SK-N-SH treated with all-trans-retinoic acid at 6 μM for 48 hours (cell line): ENCODE data around the gene CRABP2.

Experiments
- ARNTL ChIP-seq: fragments of 450-650 bp; formaldehyde crosslinking; IDR thresholded peaks from 2 replicates; pipeline ENCODE4 v1.5.0; 2020; ENCODE audit warnings: low read depth, mild to moderate bottlenecking, moderate library complexity, borderline replicate concordance
- CSDC2 ChIP-seq: fragments of 250-450 bp; sonication (Bioruptor Pico); IDR thresholded peaks from 2 replicates; pipeline ENCODE4 v1.5.0; 2020; ENCODE audit warnings: mild to moderate bottlenecking, moderate library complexity
- CSRNP3 ChIP-seq: fragments of 250-450 bp; sonication (Bioruptor Pico); IDR thresholded peaks from 2 replicates; pipeline ENCODE4 v1.5.1; 2021; ENCODE audit warnings: mild to moderate bottlenecking, moderate library complexity
- ISL1 ChIP-seq: fragments of 250-450 bp; sonication (Bioruptor Pico); IDR thresholded peaks from 2 replicates; pipeline ENCODE4 v2.1.2; 2022; ENCODE audit warnings: mild to moderate bottlenecking, moderate library complexity
- PATZ1 ChIP-seq: fragments of 250-450 bp; sonication (Bioruptor Pico); IDR thresholded peaks from 2 replicates; pipeline ENCODE4 v1.8.0; 2020; ENCODE audit warnings: mild to moderate bottlenecking, moderate library complexity, borderline replicate concordance
- RARB ChIP-seq: fragments of 250-450 bp; sonication (Bioruptor Pico); IDR thresholded peaks from 2 replicates; pipeline ENCODE4 v1.8.0; 2021; ENCODE audit warnings: mild to moderate bottlenecking, moderate library complexity
- ZFP3 ChIP-seq: fragments of 250-450 bp; sonication (Bioruptor Pico); IDR thresholded peaks from 2 replicates; pipeline ENCODE4 v1.5.0; 2020; ENCODE audit warnings: mild to moderate bottlenecking, moderate library complexity
- ZFP30 ChIP-seq: fragments of 450-650 bp; formaldehyde crosslinking; IDR thresholded peaks from 2 replicates; pipeline ENCODE4 v1.5.0; 2022; ENCODE audit warnings: mild to moderate bottlenecking, moderate library complexity
- ZNF70 ChIP-seq: fragments of 450-650 bp; formaldehyde crosslinking; IDR thresholded peaks from 2 replicates; pipeline ENCODE4 v1.5.0; 2020; ENCODE audit warnings: mild to moderate bottlenecking, moderate library complexity

DNA sequence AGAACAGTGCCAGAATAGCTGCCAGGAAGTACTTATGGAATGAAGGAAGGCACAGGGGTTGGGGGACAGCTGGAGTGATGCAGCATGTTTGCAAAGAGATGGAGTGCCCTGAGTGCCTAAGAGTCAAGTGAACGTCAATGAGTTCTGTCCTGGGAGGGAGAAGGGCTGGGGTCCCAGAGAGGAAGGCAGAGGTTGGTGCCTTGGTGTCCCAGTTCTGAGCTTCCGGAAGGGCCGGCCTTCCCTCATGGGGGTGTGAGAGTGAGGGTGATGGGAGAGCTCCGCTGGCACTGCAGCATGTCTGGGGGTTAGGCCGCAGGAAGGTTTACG, 45.8 kb downstream of the CRABP2 start:
- TF ChIP-seq ZFP3 (CRISPR knock-in tag): no peak
- no peak for TF ChIP-seq CSDC2 (CRISPR knock-in tag)
- no peak for TF ChIP-seq RARB (CRISPR knock-in tag)
- no peak for TF ChIP-seq CSRNP3 (CRISPR knock-in tag)
- TF ChIP-seq ZNF70 (CRISPR knock-in tag): no peak
- no peak for TF ChIP-seq PATZ1 (CRISPR knock-in tag)
- TF ChIP-seq ZFP30 (CRISPR knock-in tag): no peak
- no peak for TF ChIP-seq ISL1 (CRISPR knock-in tag)
- TF ChIP-seq ARNTL: no peak
